HG03558 (cell line): ENCODE results near the gene MICAL3.
"Not testable (repeated sequence)": the region's sequence is repeated elsewhere in the genome, so short reads cannot be mapped to it uniquely, and the experiment has no call there.

Experiments used
- ATAC-seq: cut with Tn5 transposase; IDR thresholded peaks from one replicate; pipeline ENCODE4 v1.9.1; 2021; ENCODE audit warnings: moderate number of reproducible peaks; ENCODE audit not compliant: unreplicated experiment; ENCODE audit errors: extremely low read depth

The MICAL3 gene

DNA sequence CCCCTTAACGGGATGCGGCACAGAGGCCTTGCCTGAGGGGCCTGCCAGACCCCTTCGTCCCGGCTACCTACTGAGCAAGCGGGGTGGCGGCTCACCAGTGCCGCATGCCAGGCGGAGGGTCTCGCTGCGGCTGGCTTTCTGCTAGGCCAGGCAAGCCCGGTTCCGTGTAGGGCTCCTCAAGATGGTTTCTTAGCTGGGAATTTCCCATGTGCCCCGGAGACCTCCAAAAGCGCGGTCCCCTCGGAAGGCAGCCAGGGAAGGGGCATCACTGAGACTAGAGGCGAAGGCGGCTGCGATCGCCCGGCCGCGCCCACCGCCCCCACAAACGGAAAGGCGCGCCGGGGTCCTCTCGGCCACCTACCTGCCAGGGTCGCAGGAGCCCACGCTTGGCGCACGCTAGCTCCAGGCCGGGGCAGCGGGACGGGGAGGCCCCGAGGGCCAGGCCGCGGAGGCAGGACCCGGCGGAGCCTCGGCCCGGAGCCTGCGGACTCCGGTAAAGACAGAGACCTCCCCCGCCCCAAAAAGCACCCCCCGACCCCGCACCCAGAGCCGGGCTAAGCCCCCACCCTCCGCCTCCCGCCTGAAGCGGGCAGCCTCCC lies 23.8 kb downstream of the MICAL3 start:
- no peak for ATAC-seq

DNA sequence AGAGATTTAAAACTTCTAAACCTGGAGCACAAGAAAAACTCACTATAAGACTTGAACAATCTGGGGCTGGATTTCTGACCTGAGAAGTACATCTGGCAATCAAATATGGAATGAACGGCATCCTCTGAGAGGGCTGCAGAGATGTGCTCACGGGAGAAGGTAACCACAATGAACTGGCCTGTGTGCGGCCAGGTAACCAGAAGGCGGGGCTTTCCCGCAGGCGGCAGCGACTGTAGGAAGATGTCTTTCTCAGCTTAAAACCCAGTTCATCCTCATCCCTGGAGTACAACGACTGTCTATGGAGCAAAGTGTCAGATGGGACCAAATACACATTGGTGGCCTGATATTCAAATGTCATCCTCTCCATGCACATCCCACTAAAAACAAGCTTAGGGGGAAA lies 24.5 kb downstream of the MICAL3 start:
- no peak for ATAC-seq

DNA sequence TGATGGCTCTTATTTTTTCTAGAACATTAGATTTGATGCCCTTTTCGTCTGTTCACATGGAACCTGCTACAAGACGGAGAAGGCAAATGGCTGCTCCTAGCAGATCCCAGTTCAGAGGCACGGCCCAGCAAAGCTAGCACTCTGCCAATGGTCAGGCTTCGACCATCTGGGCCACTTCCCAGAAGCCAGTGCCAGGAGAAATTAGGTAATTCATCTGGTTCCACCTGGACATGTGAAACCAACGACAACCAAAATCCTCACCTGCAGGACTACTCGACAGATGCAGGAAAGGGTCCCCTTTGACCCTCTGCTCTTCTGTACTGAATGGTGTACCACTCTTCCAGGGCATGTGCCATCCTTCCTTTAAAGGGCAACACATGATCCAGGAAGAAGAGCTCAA lies 25.4 kb downstream of the MICAL3 start:
- ATAC-seq: no peak

DNA sequence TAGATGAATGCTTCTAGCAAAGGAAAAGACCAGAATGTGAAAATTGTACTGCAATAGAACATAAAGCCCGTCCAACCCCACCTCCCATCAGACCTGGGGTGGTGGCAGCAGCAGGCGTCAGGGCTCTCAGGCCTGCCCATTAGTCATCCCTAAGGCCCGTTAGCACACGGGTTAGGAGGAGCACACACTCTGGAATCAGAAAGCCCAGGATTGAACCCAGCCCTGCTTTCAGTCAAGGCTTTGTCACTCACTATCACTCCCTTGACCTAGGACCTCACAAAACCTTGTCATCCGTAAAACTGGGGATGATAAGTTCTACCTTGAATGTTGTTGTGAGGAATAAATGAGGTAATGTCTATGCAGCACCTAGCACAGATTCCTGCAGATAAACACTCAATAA lies 26.9 kb downstream of the MICAL3 start:
- ATAC-seq: no peak

DNA sequence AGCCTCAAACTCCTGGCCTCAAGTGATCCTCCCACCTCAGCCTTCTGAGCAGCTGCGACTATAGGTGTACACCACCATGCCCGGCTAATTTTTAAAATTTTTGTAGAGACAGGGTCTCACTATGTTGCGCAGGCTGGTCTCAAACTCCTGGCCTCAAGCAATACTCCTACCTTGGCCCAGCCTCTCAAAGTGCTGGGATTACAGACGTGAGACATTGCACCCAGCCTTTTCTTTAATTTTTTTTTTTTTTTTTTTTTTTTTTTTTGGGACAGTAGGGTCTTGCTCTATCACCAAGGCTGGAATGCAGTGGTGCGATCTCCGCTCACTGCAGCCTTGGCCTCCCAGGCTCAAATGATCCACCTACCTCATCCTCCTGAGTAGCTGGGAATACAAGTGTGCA lies 29.1 kb downstream of the MICAL3 start:
- ATAC-seq: not testable (repeated sequence)

DNA sequence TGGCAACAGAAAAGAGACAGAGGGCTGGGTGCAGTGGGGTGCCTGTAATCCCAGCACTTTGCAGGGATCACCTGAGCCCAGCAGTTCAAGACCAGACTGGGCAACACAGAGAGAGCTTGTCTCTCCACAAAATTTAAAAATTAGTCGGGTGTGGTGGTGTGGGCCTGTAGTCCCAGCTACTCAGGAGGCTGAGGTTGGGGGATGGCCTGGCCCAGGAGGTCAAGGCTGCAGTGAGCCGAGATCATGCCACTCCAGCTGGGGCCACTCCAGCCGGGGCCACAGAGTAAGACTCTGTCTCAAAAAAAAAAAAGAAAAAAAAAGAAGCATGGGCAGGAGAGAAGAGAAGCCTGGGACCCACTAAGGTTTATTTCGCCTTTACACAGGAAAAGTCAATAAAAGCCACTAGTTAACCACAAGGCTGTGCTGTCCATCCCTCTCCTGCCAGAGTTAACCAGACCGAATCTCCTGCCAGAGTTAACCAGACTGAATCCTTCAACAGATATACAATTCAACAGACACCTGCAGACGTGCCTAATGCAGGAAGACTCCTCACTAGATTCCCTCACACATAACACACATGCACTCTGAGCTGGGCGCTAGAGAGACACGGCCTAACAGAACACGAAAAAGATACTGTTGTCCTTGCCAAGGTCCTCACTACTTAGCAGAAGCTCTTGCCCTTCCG lies 29.8 kb downstream of the MICAL3 start:
- ATAC-seq: no peak

DNA sequence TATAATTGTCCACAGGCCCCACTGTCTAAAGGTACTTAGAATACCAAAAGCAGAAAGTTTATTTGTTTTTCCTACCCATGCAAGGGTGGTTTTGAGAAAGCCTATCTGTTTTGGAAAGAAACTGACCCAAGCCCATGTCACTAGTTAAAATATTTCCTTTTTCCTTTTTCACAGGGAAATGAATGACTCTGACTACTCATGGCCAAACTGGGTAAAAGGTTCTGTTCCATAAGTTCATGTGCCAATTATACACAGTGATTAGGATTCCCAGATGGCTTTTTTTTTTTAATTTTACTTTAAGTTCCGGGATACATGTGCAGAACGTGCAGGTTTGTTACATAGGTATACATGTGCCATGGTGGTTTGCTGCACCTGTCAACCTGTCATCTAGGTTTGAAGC lies 31.4 kb downstream of the MICAL3 start:
- ATAC-seq: not testable (repeated sequence)

DNA sequence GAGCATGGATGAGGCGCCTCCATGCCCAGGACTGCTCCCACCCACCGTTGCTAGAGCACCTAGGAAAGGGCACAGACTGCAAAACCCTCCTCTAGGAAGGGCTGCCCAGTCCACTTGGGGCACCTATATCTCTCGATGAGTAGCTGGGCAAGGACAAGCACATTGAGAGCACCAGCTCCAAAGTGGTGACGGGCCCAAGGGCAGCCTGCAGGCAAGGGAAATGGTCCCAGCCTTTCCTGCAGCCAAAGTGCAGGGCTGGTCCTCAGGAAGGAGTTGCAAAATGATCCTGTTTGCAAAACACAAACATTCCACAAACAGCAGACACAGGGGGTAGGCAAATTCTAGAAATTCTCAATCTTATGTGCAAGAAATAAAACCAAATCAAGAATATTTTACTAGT lies 32.4 kb downstream of the MICAL3 start:
- not testable (repeated sequence) for ATAC-seq

DNA sequence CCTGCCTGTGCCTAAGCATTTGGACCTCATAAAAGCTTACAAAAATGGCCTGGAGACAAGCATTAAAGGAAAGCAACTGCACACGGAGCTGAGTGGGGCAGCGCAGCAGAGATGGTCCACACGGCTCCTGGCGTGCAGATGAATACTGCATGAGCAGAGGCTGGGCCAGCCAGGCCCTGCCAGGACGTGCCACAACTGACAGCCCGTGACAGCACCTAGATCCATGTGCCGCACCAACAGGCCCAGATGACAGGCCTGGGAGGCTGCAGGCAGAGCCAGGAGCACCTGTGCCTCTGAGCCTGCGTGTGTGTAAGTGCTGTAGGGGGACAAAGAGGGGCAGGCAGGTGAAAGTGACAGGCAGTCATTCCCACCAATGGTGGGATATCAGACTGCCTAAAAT lies 33.4 kb downstream of the MICAL3 start:
- no peak for ATAC-seq

DNA sequence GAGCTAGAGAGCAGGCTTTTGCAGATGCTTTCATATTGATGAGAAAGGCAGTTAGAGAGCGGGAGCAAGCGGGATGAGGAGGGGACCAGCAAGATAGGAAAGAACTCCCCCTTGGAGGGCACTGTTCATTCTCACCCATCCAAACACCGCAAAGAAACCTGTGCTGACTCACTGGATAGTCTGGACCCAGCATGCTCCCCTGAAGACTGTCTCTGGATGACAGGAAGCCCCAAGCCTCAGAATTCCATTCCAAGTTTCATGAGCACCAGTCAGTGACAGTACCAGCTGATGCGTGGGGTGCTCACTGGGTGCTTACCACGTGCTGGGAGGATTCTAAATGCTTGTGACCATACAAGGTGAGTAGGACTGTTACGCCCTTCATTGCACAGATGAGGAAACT lies 34.2 kb downstream of the MICAL3 start:
- ATAC-seq: no peak

DNA sequence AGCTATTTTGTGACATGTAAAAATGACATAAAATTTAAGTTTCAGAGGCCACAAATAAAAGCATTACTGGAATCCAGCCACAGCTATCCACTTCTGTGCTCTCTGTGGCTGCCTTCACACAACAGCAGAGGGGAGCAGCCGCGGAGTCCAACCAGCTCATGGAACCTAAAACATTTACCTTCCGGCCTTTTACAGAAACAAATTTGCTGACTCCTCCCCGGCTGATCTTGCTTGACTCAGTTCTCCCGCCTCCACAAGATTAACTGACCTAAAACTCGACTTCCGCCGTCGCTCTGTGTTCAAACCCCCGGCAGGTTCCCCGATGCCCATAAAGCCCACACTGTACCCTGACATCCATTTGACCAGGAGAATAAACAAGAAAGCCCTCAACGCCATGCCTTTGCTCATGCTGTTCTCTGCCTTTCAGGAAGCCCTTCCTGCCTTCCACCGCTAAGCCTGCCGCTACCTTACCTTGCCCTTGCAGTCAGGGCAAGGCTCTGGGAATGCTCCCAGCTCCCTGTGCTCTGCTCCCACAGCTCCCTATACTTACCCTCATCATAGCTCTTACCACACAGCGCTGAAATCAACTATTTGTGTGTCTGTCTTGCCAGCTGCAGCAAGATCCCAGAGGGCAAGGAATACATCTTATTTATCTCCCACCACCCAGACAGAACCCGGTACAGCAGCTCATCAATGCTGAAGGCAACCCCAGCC lies 35.4 kb downstream of the MICAL3 start:
- no peak for ATAC-seq

DNA sequence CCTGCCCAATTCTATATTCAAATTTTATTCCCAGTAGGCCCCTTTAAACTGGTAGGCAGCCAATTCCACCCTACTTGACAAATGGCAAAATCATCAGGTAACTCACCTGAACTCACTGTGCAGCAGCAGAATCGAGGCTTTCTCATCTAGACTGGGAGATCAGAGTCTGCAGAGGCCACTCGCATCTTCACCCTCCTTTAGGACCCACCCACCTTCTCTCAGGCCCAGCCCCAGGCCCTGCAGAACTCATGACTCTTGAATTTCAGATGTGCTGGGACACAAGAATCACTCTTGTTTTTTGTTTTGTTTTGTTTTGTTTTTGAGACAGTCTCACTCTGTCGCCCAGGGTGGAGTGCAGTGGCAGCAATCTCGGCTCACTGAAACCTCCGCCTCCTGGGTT lies 38.8 kb downstream of the MICAL3 start:
- no peak for ATAC-seq

DNA sequence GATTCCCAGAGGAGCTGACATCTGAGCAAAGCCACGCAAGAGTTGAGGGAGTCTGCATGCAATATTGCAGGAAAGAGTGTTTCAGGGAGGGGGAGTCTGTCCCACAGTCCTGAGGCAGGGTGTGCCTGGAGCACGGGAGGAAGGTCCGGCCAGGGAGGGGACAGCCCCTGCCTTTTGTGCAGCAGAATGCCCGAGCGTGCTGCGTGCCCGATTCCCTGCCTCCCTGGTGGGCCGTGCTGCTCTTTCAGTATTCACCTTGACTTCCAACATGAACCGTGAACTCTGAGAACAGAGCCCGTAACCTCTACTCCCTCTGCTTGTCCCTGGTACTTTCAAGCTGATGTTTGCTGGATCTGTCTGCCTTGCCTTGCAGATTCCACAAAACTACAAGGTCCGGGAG lies 39.3 kb downstream of the MICAL3 start:
- ATAC-seq: not testable (repeated sequence)

DNA sequence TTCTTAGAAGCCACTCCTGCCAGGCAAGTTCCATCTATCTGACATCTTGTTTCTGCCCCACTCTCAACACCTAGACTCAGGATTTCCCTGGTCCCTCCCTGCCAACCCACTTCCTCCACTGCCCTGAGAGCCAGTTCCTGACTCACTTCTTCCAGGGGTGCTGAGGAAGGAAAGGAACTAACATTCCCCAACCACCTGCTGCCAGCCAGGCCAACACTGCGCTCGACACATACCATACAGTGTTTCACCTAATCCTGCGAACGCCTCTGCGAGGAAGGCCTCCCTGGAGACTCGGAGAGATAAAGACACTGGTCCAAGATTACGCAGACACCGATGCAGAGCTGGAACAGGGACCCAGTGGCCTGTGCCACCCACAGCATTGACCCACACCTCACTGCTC lies 40.2 kb downstream of the MICAL3 start:
- no peak for ATAC-seq

DNA sequence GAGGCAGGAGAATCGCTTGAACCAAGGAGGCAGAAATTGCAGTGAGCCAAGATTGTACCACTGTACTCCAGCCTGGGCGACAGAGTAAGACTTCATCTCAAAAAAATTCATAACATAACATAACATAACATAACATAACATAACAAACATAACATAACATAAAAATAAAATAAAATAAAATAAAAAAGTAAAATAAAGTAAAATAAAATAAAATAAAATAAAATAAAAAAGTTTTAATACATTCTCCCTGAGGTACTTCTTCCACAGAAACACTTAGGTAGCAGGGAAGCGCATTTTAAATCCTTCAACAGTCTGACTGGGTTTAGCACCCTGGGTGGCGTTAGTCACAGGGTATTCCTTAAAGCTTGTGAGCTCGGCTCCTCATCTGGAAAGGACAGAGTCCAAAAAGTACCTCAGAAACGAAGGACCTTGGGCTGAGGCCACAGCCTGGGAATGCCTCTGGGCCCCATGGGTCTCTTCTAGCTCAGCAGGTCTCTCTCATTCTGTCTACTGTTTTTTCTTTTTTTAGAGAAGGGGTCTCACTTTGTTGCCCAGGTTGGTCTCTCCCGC lies 41.7 kb downstream of the MICAL3 start:
- ATAC-seq: no peak

DNA sequence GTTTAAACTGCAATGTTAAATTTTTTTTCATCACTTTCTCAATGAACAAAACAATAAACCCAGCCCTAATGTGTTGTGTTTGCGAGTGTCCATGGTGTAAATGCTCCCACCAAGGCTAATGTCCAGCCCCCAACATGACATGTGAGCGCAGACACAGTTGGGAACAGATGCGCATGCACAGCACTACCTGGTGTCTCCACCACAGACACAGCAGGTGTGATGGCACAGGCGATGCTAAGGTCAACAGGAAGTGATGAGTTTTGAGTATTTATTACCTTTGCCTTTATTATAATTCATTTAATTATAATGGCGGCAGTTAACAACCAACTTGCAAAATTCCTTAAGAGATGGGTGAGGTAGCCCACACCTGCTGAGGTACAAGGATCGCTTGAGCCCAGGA lies 42.9 kb downstream of the MICAL3 start:
- ATAC-seq: no peak

DNA sequence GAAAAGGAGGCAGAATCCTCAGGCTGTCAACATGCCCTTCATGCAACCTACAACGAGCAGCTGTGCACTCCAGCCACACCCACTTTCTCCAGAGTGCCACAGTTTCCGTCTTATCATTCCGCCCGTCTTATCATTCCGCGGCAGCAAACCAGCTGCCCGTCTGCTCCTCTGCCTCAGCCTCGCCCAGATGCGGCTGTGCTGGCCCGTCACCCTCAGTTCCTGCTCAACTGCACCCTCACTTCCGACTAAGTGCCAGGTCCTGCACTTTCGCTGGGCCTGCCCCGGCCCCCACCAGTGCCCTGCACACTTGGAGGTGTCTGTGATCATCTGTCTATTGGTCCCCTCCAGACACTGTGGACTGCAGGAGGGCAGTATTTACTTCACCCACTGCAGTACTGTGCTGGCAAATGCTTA lies 43.7 kb downstream of the MICAL3 start:
- no peak for ATAC-seq

DNA sequence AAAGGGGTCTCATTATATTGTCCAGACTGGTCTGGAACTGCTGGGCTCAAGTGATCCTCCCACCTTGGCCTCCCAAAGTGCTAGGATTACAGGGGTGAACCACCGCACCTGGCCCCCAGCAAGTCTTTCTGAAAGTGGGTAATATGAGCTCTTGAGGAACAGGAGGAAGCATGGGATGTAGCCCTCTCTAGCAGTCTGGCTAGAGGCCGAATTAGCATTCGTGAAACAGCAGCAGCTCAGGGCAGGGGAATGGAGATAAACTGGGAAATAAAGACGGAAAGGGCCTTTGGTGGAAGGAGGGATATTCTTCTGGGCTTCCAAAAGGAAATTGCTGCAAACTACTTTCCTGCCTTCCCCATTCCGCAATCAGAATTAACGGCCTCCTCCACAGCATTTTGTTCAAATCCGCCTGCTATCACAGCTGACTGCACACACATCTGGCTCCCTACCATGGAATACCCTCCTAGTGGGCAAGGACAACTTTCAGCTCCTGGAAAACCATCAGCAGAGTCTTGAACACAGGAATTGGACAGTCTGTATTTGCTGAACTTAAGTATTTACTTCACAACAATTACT lies 44.3 kb downstream of the MICAL3 start:
- no peak for ATAC-seq

DNA sequence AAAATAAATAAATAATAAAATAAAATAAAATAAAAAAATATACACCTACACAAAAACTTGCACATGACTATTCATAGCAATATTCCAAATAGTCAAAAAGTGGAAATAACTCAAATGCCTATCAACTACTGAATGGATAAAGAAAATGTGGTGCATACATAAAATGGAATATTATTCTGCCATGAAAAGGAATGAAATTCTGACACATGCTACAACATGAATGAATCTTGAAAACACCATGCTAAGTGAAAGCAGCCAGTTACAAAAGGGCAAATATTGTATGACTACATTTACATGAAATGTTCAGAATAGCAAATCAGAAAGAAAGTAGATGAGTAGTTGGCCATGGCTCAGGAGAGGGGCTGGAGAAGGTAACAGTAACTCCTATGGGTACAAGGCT lies 46.3 kb downstream of the MICAL3 start:
- no peak for ATAC-seq

DNA sequence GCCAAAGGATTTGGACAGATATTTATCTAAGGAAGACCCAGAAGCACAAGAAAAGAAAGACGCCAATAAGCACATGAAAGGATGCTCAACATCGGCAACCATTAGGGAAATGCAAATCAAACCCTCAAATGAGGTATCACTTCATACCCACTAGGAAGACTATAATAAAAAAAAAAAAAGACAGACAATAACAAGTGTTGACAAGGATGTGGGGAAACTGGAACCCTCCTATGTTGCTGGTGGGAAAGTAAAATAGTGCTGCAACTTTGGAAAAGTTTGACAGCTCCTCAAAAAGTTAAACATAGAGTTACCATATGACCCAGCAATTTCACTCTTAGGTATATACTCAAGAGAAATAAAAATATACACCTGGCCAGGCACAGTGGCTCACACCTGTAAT lies 47.0 kb downstream of the MICAL3 start:
- ATAC-seq: no peak

DNA sequence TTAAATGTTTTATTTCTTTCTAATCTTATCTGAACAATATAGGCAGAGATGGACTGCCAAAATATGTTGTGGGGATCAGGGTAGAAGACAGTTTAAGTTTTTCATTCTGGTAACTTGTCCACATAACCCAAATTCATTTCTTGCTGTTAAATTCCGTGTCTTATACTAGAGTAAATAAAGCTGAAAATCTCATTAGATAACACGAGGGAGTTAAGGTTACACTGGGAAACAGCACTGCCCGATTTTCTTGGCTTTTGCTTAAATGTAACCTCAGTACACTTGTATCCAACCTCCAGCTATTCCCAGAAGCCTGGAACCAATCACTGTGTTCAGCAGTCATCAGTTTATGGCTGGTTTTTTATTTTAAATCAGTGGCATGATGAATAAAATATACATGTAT lies 48.2 kb downstream of the MICAL3 start:
- ATAC-seq: no peak
